Measurements from ENCODE around the gene CSF2RB. TPM values are rescaled to one million over a fixed set of nuclear protein-coding genes. Genes with fewer than 3 reads are reported as not detected.

The CSF2RB gene
- total and polyA plus RNA-seq, 10 of the 15 experiments (the other 5 are each of a cell fraction or from before 2014, with no cell fraction given) = 0.82 to 12.5 (median 5.4) TPM

Other genes starting within 250 kb of the CSF2RB start
Only the 7 nearest of the 9 such genes appear.
- 12.0 and 12.1 TPM in 2 replicates for gene IFT27, start 137.5 kb upstream of the CSF2RB start, total RNA-seq (2014; rRNA removed)
- gene IFT27, start 137.5 kb upstream of the CSF2RB start, total RNA-seq (2014; rRNA removed; fragmentation: Illumina TruSeq; extraction: Trizol) = 8.4 and 9.5 TPM in 2 replicates
- 18.5 and 18.8 TPM in 2 replicates for gene IFT27, start 137.5 kb upstream of the CSF2RB start, total RNA-seq (2021)
- gene IFT27, start 137.5 kb upstream of the CSF2RB start, polyA plus RNA-seq (2011; rRNA removed) = 1.9 and 2.7 TPM in 2 replicates
- 3.7 and 7.1 TPM in 2 replicates for gene IFT27, start 137.5 kb upstream of the CSF2RB start, polyA plus RNA-seq (2014; fragmentation: Illumina TruSeq; extraction: Trizol)
- 1 to 10 TPM; 2.7 to 3.0 TPM for gene IFT27, start 137.5 kb upstream of the CSF2RB start, polyA plus RNA-seq (2014; fragmentation: Nextera tagmentation; extraction: Ambion mirVana)
- 15.3 and 18.0 TPM in 2 replicates for gene IFT27, start 137.5 kb upstream of the CSF2RB start, polyA plus RNA-seq (2014; rRNA removed)
- 10 to 100 TPM; 26.2 to 32.5 TPM for gene IFT27, start 137.5 kb upstream of the CSF2RB start, polyA plus RNA-seq (2016; fragmentation: Nextera tagmentation; extraction: Ambion mirVana)
- gene PVALB, start 96.6 kb upstream of the CSF2RB start, total RNA-seq (2014; rRNA removed) = not detected in 2 replicates
- gene PVALB, start 96.6 kb upstream of the CSF2RB start, total RNA-seq (2014; rRNA removed; fragmentation: Illumina TruSeq; extraction: Trizol) = not detected in 2 replicates
- gene PVALB, start 96.6 kb upstream of the CSF2RB start, total RNA-seq (2021) = not detected in 2 replicates
- not detected in 2 replicates for gene PVALB, start 96.6 kb upstream of the CSF2RB start, polyA plus RNA-seq (2011; rRNA removed)
- gene PVALB, start 96.6 kb upstream of the CSF2RB start, polyA plus RNA-seq (2014; fragmentation: Illumina TruSeq; extraction: Trizol) = not detected in 2 replicates
- gene PVALB, start 96.6 kb upstream of the CSF2RB start, polyA plus RNA-seq (2014; fragmentation: Nextera tagmentation; extraction: Ambion mirVana) = not detected
- not detected in 2 replicates for gene PVALB, start 96.6 kb upstream of the CSF2RB start, polyA plus RNA-seq (2014; rRNA removed)
- not detected for gene PVALB, start 96.6 kb upstream of the CSF2RB start, polyA plus RNA-seq (2016; fragmentation: Nextera tagmentation; extraction: Ambion mirVana)
- 91.2 and 96.2 TPM in 2 replicates for gene NCF4, start 52.6 kb upstream of the CSF2RB start, total RNA-seq (2014; rRNA removed)
- 58.5 and 59.3 TPM in 2 replicates for gene NCF4, start 52.6 kb upstream of the CSF2RB start, total RNA-seq (2014; rRNA removed; fragmentation: Illumina TruSeq; extraction: Trizol)
- gene NCF4, start 52.6 kb upstream of the CSF2RB start, total RNA-seq (2021) = 65.6 and 66.5 TPM in 2 replicates
- 74.5 and 136 TPM in 2 replicates for gene NCF4, start 52.6 kb upstream of the CSF2RB start, polyA plus RNA-seq (2011; rRNA removed)
- gene NCF4, start 52.6 kb upstream of the CSF2RB start, polyA plus RNA-seq (2014; fragmentation: Illumina TruSeq; extraction: Trizol) = 24.9 and 56.8 TPM in 2 replicates
- gene NCF4, start 52.6 kb upstream of the CSF2RB start, polyA plus RNA-seq (2014; fragmentation: Nextera tagmentation; extraction: Ambion mirVana) = 10 to 100 TPM; 22.9 to 29.8 TPM
- 82.2 and 90.3 TPM in 2 replicates for gene NCF4, start 52.6 kb upstream of the CSF2RB start, polyA plus RNA-seq (2014; rRNA removed)
- 10 to 100 TPM; 78.5 to 84.5 TPM for gene NCF4, start 52.6 kb upstream of the CSF2RB start, polyA plus RNA-seq (2016; fragmentation: Nextera tagmentation; extraction: Ambion mirVana)
- 24.6 TPM in 2 replicates for gene TST, start 105.8 kb downstream of the CSF2RB start, total RNA-seq (2014; rRNA removed)
- gene TST, start 105.8 kb downstream of the CSF2RB start, total RNA-seq (2014; rRNA removed; fragmentation: Illumina TruSeq; extraction: Trizol) = 8.8 and 9.3 TPM in 2 replicates
- 20.8 and 20.9 TPM in 2 replicates for gene TST, start 105.8 kb downstream of the CSF2RB start, total RNA-seq (2021)
- 3.3 and 9.5 TPM in 2 replicates for gene TST, start 105.8 kb downstream of the CSF2RB start, polyA plus RNA-seq (2011; rRNA removed)
- gene TST, start 105.8 kb downstream of the CSF2RB start, polyA plus RNA-seq (2014; fragmentation: Illumina TruSeq; extraction: Trizol) = 0.59 and 5.7 TPM in 2 replicates
- gene TST, start 105.8 kb downstream of the CSF2RB start, polyA plus RNA-seq (2014; fragmentation: Nextera tagmentation; extraction: Ambion mirVana) = 1 to 10 TPM; 2.4 to 7.0 TPM
- gene TST, start 105.8 kb downstream of the CSF2RB start, polyA plus RNA-seq (2014; rRNA removed) = 24.1 and 25.0 TPM in 2 replicates
- 10 to 100 TPM; 11.3 to 11.8 TPM for gene TST, start 105.8 kb downstream of the CSF2RB start, polyA plus RNA-seq (2016; fragmentation: Nextera tagmentation; extraction: Ambion mirVana)
- gene MPST, start 106.1 kb downstream of the CSF2RB start, total RNA-seq (2014; rRNA removed) = 79.0 and 88.7 TPM in 2 replicates
- 13.8 and 16.4 TPM in 2 replicates for gene MPST, start 106.1 kb downstream of the CSF2RB start, total RNA-seq (2014; rRNA removed; fragmentation: Illumina TruSeq; extraction: Trizol)
- gene MPST, start 106.1 kb downstream of the CSF2RB start, total RNA-seq (2021) = 58.0 and 58.2 TPM in 2 replicates
- gene MPST, start 106.1 kb downstream of the CSF2RB start, polyA plus RNA-seq (2011; rRNA removed) = 9.4 and 21.1 TPM in 2 replicates
- gene MPST, start 106.1 kb downstream of the CSF2RB start, polyA plus RNA-seq (2014; fragmentation: Illumina TruSeq; extraction: Trizol) = 3.5 and 8.1 TPM in 2 replicates
- 1 to 10 TPM in 1 of 2 experiments, under 1 TPM in 1; 0.95 to 2.4 TPM for gene MPST, start 106.1 kb downstream of the CSF2RB start, polyA plus RNA-seq (2014; fragmentation: Nextera tagmentation; extraction: Ambion mirVana)
- gene MPST, start 106.1 kb downstream of the CSF2RB start, polyA plus RNA-seq (2014; rRNA removed) = 88.1 and 101 TPM in 2 replicates
- 10 to 100 TPM; 55.9 to 60.8 TPM for gene MPST, start 106.1 kb downstream of the CSF2RB start, polyA plus RNA-seq (2016; fragmentation: Nextera tagmentation; extraction: Ambion mirVana)
- 10.4 and 11.8 TPM in 2 replicates for gene KCTD17, start 138.1 kb downstream of the CSF2RB start, total RNA-seq (2014; rRNA removed)
- 5.2 and 6.4 TPM in 2 replicates for gene KCTD17, start 138.1 kb downstream of the CSF2RB start, total RNA-seq (2014; rRNA removed; fragmentation: Illumina TruSeq; extraction: Trizol)
- gene KCTD17, start 138.1 kb downstream of the CSF2RB start, total RNA-seq (2021) = 16.8 and 18.4 TPM in 2 replicates
- 7.6 and 13.0 TPM in 2 replicates for gene KCTD17, start 138.1 kb downstream of the CSF2RB start, polyA plus RNA-seq (2011; rRNA removed)
- 2.1 and 7.2 TPM in 2 replicates for gene KCTD17, start 138.1 kb downstream of the CSF2RB start, polyA plus RNA-seq (2014; fragmentation: Illumina TruSeq; extraction: Trizol)
- under 1 TPM in 1 of 2 experiments, not detected in 1; 0.16 TPM for gene KCTD17, start 138.1 kb downstream of the CSF2RB start, polyA plus RNA-seq (2014; fragmentation: Nextera tagmentation; extraction: Ambion mirVana)
- 9.1 and 13.3 TPM in 2 replicates for gene KCTD17, start 138.1 kb downstream of the CSF2RB start, polyA plus RNA-seq (2014; rRNA removed)
- 10 to 100 TPM; 10.1 to 10.9 TPM for gene KCTD17, start 138.1 kb downstream of the CSF2RB start, polyA plus RNA-seq (2016; fragmentation: Nextera tagmentation; extraction: Ambion mirVana)
- gene TMPRSS6, start 196.1 kb downstream of the CSF2RB start, total RNA-seq (2014; rRNA removed) = 0.06 TPM in 1 of 2 replicates, not detected in the other
- not detected in 2 replicates for gene TMPRSS6, start 196.1 kb downstream of the CSF2RB start, total RNA-seq (2014; rRNA removed; fragmentation: Illumina TruSeq; extraction: Trizol)
- gene TMPRSS6, start 196.1 kb downstream of the CSF2RB start, total RNA-seq (2021) = 0.19 and 0.31 TPM in 2 replicates
- gene TMPRSS6, start 196.1 kb downstream of the CSF2RB start, polyA plus RNA-seq (2011; rRNA removed) = 0.55 and 0.69 TPM in 2 replicates
- gene TMPRSS6, start 196.1 kb downstream of the CSF2RB start, polyA plus RNA-seq (2014; fragmentation: Illumina TruSeq; extraction: Trizol) = not detected in 2 replicates
- not detected for gene TMPRSS6, start 196.1 kb downstream of the CSF2RB start, polyA plus RNA-seq (2014; fragmentation: Nextera tagmentation; extraction: Ambion mirVana)
- gene TMPRSS6, start 196.1 kb downstream of the CSF2RB start, polyA plus RNA-seq (2014; rRNA removed) = 0.03 TPM in 1 of 2 replicates, not detected in the other
- under 1 TPM in 1 of 2 experiments, not detected in 1; 0.07 TPM for gene TMPRSS6, start 196.1 kb downstream of the CSF2RB start, polyA plus RNA-seq (2016; fragmentation: Nextera tagmentation; extraction: Ambion mirVana)

All from GM12878 (cell line).